ENCODE data around the gene PPARD. TPM values are rescaled to one million over a fixed set of nuclear protein-coding genes. Genes with fewer than 3 reads are reported as not detected.

The PPARD gene
- total RNA-seq, 2 donors from 2014 or later, result 6.0 to 11.2 TPM

DNA sequence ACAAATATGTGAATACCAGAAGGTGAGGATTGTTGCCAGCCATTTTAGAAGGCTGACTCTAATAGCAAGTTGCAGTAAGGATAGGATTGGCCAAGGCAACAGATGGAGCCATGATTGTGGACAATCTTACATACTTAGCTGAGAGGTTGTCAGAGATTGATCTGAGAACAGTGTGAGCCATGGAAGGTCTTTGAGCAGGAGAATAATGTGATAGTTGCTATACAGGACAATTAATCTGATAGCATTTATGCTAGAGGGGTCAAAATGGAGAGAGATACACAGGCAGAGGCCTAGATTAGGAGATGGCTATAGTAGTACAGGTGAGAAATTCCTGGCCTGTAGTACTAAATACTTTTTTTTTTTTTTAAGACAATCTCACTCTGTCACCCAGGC lies 23.8 kb downstream of the PPARD start:
- Histone ChIP-seq H3K9me3 (no peaks in the 10 kb centered on the region), H3K27me3 (no peaks in the 10 kb centered on the region), H3K4me3 (no peak overlapping the region), H3K36me3 (replicated peaks in 1 of 2; ENCODE audit: insufficient read depth in 1 of 2, low read depth in 2 of 2) (no peaks in the 10 kb centered on the region), H3K27ac (no peak overlapping the region), H3K4me1 (peaks cover 6% of the 10 kb centered on the region)
- DNase-seq, result no peak
- intact Hi-C loops (cut with DNase I), result no loop called here
- no peak for ATAC-seq
- TF ChIP-seq POLR2A (IDR thresholded peaks at IDR 0.05), result no peak
- no peak for TF ChIP-seq CTCF (IDR thresholded peaks at IDR 0.05)

- WGBS, 2 donors, result 92 to 95% methylated on average over 2 to 5 of the region's 5 CpGs
- H3K27me3 ChIP-seq, result no peaks in the 10 kb centered on the region
- DNase-seq, result no peak
Measured at GRCh38 chr6:35367646-35368037, 25.3 kb downstream of the PPARD start.

DNA sequence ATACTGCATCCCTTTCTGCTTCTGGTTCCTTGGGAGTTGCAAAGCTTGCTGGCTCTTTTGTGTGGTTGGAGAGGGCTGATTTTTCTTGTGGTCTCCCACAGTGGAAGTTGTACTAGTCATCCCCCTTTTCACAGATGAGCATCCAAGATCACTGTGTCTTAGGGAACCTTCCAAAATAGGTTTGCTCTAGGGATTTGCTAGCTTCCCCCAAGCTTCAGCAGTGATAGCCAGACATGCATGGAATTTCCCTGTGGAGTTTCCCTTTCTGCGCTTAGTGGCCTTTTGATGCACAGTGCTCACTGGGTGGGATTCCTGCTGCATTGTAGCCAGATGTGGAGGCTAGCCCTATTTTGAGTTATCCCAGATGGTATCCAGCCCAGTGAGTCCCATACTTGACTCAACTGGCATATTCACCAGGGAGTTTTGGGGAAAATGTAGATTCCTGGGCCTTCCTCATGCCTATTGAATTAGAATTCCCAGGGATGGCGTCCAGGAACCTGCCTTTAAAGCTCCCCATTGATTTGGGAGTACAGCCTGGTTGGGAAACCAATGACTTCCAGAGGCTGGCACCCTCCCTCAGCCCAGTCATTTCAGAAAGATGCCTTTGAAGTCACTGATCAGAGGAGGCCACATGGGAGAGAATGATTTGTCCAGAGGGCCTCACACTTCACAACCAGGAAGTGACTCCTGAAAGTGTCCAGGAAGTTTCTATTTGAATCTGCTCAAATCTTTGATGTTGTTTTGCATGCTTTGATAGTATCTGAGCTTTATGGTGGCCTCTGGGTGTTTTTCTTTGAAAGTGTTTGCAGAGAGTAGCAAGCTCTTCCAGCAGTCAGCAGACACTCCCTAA lies 25.9 kb downstream of the PPARD start:
- H3K9me3 ChIP-seq, result no peaks in the 10 kb centered on the region
- H3K4me3 ChIP-seq, result no peak overlapping the region
- intact Hi-C loops (cut with DNase I), result no loop called here
- TF ChIP-seq CTCF (IDR thresholded peaks at IDR 0.05) (no peak), POLR2A (IDR thresholded peaks at IDR 0.05) (no peak)
- no peak for DNase-seq
- peak overlapping the region in 2 of 4 donors; percentile 38 to 58 for H3K27ac ChIP-seq
- H3K27me3 ChIP-seq, result no peaks in the 10 kb centered on the region
- H3K4me1 ChIP-seq, result peaks cover 6% of the 10 kb centered on the region
- no peak for ATAC-seq
- H3K36me3 ChIP-seq (replicated peaks in 1 of 2; ENCODE audit: insufficient read depth in 1 of 2, low read depth in 2 of 2), result no peaks in the 10 kb centered on the region
- WGBS, 2 donors, result 77 to 92% methylated on average over 1 to 2 of the region's 2 CpGs

More at GRCh38 chr6:35367646-35368037, 25.3 kb downstream of the PPARD start:
- no peaks in the 10 kb centered on the region for H3K36me3 ChIP-seq (replicated peaks in 1 of 2; ENCODE audit: insufficient read depth in 1 of 2, low read depth in 2 of 2)
- H3K27ac ChIP-seq, result peak overlapping the region in 1 of 4 donors; percentile 38
- peaks cover 6% of the 10 kb centered on the region for H3K4me1 ChIP-seq
- H3K4me3 ChIP-seq, result no peak overlapping the region
- intact Hi-C loops (cut with DNase I), result no loop called here
- ATAC-seq, result no peak
- no peaks in the 10 kb centered on the region for H3K9me3 ChIP-seq
- TF ChIP-seq CTCF (IDR thresholded peaks at IDR 0.05) (no peak), POLR2A (IDR thresholded peaks at IDR 0.05) (no peak)

DNA sequence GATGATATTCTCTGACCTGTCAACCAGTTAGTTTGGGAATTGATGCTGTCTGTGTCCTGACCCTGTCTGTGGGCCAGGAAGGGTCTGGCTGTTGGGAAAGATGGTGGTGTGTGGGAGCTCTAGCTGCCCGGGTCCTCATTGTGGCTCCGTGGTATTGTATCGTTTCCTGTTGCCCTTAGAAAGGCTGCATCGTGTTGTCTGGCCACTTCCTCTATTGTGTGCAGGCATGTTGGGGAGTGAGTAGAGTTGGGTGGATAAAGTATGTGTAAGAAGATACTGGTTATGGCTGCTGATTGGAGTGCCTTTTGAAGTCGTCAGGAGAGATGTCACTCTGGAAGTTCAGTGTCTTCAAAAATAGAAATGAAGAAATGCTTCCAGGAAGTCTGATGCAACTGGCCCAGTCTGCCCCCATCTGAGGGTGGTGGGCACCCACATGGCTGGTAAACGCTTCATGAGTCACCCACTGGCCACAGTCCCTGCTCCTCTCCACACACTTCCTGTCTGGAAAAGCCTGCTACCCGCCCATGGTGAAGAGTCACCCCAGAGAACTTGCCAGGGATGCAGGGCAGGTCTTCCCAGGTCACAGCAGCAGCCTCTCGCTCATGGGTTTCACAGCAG lies 27.9 kb downstream of the PPARD start:
- Histone ChIP-seq H3K4me3 (no peak overlapping the region), H3K27me3 (no peaks in the 10 kb centered on the region), H3K27ac (peak overlapping the region in 2 of 4 donors; percentile 23 to 51), H3K9me3 (no peaks in the 10 kb centered on the region), H3K4me1 (peaks cover 6% of the 10 kb centered on the region), H3K36me3 (replicated peaks in 1 of 2; ENCODE audit: insufficient read depth in 1 of 2, low read depth in 2 of 2) (no peaks in the 10 kb centered on the region)
- DNase-seq (peak; percentile 19 to 80 (median 26)), ATAC-seq (peak; percentile 64)
- WGBS, 2 donors, result 58 to 78% methylated on average over 8 of the region's 8 CpGs
- TF ChIP-seq CTCF (IDR thresholded peaks at IDR 0.05) (no peak), POLR2A (IDR thresholded peaks at IDR 0.05) (no peak)
- intact Hi-C loops (cut with DNase I), result no loop called here
